Femur (tissue), 1 donor: Measurements from ENCODE around the gene CLCN1.
"Not testable (repeated sequence)": the region's sequence is repeated elsewhere in the genome, so short reads cannot be mapped to it uniquely, and the experiment has no call there.

Source experiments
- DNase-seq: peaks from one replicate; pipeline ENCODE4 v3.0.0-alpha.2; 2017

CLCN1 gene

GRCh38 chr7:143315776-143316175 is at the start of gene CLCN1:
TSS of gene CLCN1 (plus strand) at chr7:143316111. CDS start at chr7:143316213, 102 bp downstream.
- peak; percentile 27 for DNase-seq

GRCh38 chr7:143269251-143269650 is 46.7 kb upstream of the CLCN1 start:
- DNase-seq: no peak

DNA sequence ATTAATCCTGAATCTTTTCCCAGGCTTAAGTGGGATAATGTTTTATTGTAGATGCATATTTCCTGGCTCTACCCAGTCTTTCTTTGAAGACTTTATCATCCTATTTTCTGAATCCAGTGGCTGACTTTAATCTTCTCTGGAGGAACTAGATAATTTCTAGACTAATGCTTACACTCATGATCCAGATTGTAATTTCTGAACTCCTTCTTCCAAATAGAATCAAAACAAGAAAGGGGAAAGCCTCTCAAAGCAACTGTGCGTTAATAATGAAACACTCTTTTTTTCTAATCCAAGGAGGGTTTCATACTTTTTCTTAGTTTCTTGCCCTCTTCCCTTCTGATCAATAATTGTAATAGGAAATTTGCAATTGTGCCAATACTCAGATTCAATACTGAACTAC is 44.7 kb upstream of the CLCN1 start:
- DNase-seq: no peak

GRCh38 chr7:143272871-143273270 is 43.0 kb upstream of the CLCN1 start:
- no peak for DNase-seq

GRCh38 chr7:143279186-143280098 is 36.5 kb upstream of the CLCN1 start:
- DNase-seq: no peak

GRCh38 chr7:143280160-143280559 is 35.8 kb upstream of the CLCN1 start:
- no peak for DNase-seq

DNA sequence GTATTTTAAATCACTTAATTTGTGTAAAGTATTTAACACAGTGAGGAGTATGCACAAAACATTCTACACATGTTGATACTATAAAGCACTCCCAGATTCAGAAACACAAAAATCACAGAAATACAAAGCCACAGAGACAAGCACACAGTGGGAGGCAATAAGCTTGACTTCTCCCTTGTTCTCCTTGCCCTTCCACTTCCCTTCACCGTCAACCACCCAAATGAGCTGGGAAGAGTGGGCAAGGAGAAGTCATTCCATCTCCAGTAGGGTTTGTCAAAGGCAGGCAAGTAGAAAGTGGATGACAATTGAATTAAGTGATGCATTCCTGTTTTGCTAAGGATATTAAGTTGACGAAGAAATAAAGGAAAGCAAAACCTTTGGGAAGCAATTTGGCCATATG is 35.3 kb upstream of the CLCN1 start:
- no peak for DNase-seq

GRCh38 chr7:143281529-143281928 is 34.4 kb upstream of the CLCN1 start:
- DNase-seq: no peak

DNA sequence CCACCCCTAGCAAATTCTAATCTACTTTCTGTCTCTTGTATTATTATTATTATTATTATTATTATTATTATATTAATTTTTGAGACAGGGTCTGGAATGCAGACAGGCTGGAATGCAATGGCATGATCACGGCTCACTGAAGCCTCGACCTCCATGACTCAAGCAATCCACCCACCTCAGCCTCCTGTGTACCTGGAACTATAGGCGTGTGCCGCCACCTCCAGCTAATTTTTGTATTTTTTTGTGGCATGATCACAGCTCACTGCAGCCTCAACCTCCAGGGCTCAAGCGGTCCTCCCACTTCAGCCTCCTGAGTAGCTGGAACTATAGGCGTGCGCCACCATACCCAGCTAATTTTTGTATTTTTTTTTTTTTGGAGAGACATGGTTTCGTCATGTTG is 33.8 kb upstream of the CLCN1 start:
- no peak for DNase-seq

DNA sequence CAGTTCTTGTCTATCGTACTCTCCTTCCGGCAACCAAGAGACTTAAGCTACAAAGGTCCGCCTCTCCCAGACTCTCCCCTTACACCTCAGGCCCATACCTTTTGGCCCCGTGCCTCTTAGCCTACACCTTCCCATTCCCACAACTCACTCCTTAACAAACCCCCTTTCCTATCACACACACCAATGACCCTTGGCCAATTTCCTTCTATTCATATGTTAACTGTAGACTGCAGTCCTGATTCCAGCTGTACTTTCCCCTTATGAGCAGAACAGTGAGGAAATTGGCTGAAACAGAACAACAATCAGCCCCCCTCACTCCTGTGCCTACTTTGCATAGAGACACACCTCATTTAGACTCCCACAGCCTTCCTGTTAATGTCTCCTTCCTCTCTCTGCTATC is 32.5 kb upstream of the CLCN1 start:
- DNase-seq: no peak

DNA sequence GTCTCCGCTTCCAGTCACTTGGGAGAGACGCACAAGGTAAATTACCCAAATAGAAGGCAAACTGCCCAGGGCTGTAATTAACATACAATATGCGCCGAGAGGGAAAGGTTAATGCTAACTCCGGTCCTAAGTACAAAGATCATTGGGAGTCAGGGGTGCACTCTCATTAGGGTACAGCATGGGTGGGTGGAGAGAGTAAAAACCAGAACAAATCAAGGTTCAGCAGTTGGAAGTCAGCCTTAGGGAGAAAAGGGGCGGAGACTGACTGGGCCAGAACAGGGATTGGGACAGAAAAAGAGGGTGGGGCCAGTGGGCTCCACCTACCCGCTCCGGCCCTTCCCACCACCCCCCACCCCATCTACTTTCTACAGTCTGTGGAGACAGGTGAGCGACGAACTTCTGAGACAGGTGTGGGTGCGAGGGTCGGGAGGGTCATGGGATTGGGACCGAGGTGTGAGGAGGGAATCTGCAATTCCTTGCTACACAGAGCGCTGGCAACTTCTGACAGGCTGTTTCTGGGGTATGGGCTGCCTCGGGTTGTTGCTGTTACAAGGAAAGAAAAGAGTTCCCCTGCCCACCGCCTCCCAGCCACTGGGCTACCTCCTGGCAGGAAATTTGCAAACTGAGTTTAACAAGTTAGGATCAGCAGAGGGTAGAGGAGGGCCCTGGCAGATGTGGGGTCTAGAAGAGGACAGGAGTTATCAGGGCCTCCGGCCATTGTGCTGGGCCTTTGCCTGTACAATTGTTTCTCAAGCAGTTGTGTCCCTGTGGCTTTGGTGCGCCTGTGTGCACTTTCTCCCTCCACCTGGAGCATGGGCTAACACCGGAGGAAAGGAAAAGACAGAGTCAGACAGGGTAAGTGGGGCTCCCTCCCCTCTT is 31.1 kb upstream of the CLCN1 start, which contains the start of gene TMEM139:
TSS of gene TMEM139 (plus strand) at position 368 of the 879 bp plus-strand sequence. CDS start 1,000 bp downstream, outside the sequence.
- no peak for DNase-seq

DNA sequence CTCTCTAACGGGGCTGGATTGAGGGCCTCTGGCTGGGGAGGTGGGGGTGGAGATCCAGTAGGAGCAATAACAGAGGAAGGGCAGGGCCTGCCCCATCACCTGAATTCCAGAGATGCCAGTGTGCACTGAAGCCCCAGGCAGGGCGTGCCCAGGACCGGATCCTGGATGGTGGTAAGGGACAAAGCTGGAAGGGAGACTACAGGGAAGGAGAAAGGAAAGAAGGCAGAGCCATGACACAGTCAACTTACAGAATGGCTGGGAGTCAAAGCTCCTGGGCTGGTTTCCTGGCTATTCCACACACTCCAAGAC is 30.5 kb upstream of the CLCN1 start:
- no peak for DNase-seq

- no peak for DNase-seq
These were observed 29.9 kb upstream of the CLCN1 start for GRCh38 chr7:143285806-143286521.

- DNase-seq: no peak
These were observed 29.4 kb upstream of the CLCN1 start for GRCh38 chr7:143286522-143286890.

DNA sequence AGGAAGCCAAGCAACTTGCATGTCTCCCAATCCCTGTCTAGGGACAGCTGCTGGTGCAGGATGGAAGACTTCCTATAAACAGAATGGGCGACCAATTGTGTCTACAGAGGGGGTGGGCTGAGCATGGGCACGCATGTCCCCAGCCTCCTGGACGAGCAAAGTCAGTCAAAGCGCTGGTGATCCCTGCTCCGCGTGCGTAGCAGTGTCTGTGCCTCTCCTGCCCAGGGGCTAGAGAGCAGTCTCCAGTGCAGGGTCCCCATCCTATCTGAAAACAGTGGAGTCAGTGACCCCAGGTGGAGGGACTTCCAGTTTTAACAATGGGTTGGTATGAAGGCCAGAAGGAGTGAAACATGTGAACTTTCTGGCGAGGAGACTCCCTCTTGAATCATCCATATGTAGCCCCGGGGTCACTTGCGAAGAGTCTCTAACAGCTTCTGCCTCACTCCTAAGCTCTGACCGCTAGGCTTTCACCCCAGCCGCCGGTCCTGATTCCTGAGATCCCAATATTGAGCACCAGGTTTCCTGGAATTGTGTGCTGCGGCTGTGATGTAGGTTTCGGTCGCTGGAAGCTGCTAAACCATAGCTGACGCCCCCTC is 28.5 kb upstream of the CLCN1 start:
- DNase-seq: no peak

GRCh38 chr7:143287935-143288826 is 27.7 kb upstream of the CLCN1 start, which contains the start of gene CASP2:
TSS of gene CASP2 (plus strand) at chr7:143288351. CDS start at chr7:143288456, 105 bp downstream.
- DNase-seq: peak; percentile 99

- no peak for DNase-seq
These were observed 27.1 kb upstream of the CLCN1 start for GRCh38 chr7:143288836-143289235.

GRCh38 chr7:143289421-143289820 is 26.5 kb upstream of the CLCN1 start:
- DNase-seq: no peak

DNA sequence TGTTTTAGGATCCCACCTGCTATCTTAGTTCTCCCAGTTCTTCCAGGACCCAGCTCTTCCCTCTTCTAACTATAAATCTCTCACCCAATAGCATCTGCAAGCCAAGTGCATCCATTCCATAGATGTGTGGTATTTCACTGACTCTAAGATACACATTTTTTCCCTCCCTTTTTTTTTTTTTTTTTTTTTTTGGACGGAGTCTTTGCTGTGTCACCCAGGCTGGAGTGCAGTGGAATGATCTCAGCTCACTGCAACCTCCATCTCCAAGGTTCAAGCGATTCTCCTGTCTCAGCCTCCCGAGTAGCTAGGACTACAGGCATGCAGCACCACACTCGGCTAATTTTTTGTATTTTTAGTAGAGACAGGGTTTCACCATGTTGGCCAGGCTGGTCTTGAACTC is 26.0 kb upstream of the CLCN1 start:
- DNase-seq: not testable (repeated sequence)

DNA sequence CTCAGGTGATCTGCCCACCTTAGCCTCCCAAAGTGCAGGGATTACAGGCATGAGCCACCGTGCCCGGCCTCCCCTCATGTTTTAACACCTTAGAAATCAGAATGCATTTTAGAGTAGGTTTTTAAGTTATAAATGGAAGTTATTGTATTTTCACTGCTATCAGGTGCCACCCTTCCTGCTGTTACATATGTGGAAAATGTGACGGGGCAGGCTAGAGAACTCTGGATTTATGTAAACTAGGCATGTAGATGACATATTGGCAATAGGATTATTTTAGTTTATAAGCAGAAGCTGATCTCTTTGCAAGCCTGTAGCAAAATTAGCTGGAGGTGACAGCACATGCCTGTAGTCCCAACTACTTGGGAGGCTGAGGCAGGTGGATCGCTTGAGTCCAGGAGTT is 25.6 kb upstream of the CLCN1 start:
- no peak for DNase-seq

DNA sequence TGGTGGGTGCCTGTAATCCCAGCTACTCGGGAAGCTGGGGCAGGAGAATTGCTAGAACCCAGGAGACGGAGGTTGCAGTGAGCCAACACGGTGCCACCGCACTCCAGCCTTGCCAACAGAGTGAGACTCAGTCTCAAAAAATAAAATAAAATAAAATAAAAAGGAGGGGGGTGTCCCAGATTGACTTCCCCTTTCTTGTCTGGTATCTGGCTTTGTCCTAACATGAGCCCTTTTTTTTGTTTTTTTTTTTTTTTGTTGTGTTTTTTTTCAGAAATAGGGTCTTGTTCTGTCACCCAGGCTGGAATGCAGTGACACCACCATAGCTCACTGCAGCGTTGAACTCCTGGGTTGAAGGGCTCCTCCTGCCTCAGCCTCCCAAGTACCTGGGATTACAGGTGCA is 23.0 kb upstream of the CLCN1 start:
- DNase-seq: no peak

GRCh38 chr7:143295870-143296269 is 20.0 kb upstream of the CLCN1 start:
- DNase-seq: no peak
